ENCODE results near the gene ITGAL.
"Not testable (repeated sequence)": the region's sequence is repeated elsewhere in the genome, so short reads cannot be mapped to it uniquely, and the experiment has no call there.

The ITGAL gene

GRCh38 chr16:30526137-30526822 lies 53.7 kb downstream of the ITGAL start, which contains the start of gene ZNF768:
Gene ZNF768 (minus strand): TSS chr16:30526566. CDS start chr16:30526413, 153 bp downstream.
- DNase-seq (ENCODE audit: low read depth) = no peak

- DNase-seq (ENCODE audit: low read depth) = peak; percentile 76
Measured at GRCh38 chr16:30526823-30527634, 54.5 kb downstream of the ITGAL start.

- no peak for DNase-seq (ENCODE audit: low read depth)
Measured at GRCh38 chr16:30527635-30528178, 55.2 kb downstream of the ITGAL start.

GRCh38 chr16:30528799-30529457 lies 56.4 kb downstream of the ITGAL start:
- no peak for DNase-seq (ENCODE audit: low read depth)

- DNase-seq (ENCODE audit: low read depth) = no peak
Measured at GRCh38 chr16:30530163-30531037, 57.9 kb downstream of the ITGAL start.

- no peak for DNase-seq (ENCODE audit: low read depth)
Measured at GRCh38 chr16:30532285-30533145, 60.0 kb downstream of the ITGAL start.

- no peak for DNase-seq (ENCODE audit: low read depth)
Measured at GRCh38 chr16:30533146-30533522, 60.6 kb downstream of the ITGAL start.

- no peak for DNase-seq (ENCODE audit: low read depth)
Measured at GRCh38 chr16:30533748-30534367, 61.3 kb downstream of the ITGAL start.

- peak; percentile 92 for DNase-seq (ENCODE audit: low read depth)
Measured at GRCh38 chr16:30534368-30535105, 62.0 kb downstream of the ITGAL start, which contains the start of gene ZNF747. Gene ZNF747 (minus strand): TSS chr16:30534858. CDS start chr16:30534679, 179 bp downstream.

- no peak for DNase-seq (ENCODE audit: low read depth)
Measured at GRCh38 chr16:30535106-30535776, 62.7 kb downstream of the ITGAL start.

GRCh38 chr16:30535777-30536190 lies 63.2 kb downstream of the ITGAL start:
- DNase-seq (ENCODE audit: low read depth) = peak; percentile 45

GRCh38 chr16:30536391-30537024 lies 64.0 kb downstream of the ITGAL start:
- DNase-seq (ENCODE audit: low read depth) = not testable (repeated sequence)

GRCh38 chr16:30539000-30539964 lies 66.7 kb downstream of the ITGAL start:
- DNase-seq (ENCODE audit: low read depth) = no peak

GRCh38 chr16:30539986-30540526 lies 67.5 kb downstream of the ITGAL start:
- not testable (repeated sequence) for DNase-seq (ENCODE audit: low read depth)

- DNase-seq (ENCODE audit: low read depth) = not testable (repeated sequence)
Measured at GRCh38 chr16:30540916-30541464, 68.4 kb downstream of the ITGAL start.

Data from activated T-cell treated with anti-CD3 and anti-CD28 coated beads for 1 hour (primary cell).